Measurements from ENCODE around the gene PIGBOS1.
A peak's percentile ranks its signal among the peaks of the same experiment; 100 is the strongest.
"Not testable (repeated sequence)": the region's sequence is repeated elsewhere in the genome, so short reads cannot be mapped to it uniquely, and the experiment has no call there.

The PIGBOS1 gene

DNA sequence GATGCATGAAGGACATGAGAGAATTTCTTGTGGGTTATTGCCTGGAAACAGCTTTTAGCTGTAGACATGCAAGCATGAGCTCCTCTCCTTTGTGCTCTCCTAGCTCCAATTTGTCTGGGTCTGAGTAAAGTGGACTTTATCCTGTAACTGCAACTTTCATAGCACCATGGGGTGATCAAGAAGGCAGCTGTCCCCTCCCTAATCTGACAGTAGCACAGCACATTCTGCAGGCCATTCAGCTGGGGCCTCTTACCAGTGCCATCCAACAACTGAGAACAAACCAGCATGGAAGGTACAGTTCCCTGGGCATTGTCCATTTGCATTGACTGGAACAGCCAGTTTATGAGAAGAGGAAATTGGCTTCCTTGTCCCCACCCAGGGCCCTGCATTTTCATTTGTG is 21.6 kb downstream of the PIGBOS1 start:
- DNase-seq (ENCODE audit: low read depth, low spot score) = no peak

DNA sequence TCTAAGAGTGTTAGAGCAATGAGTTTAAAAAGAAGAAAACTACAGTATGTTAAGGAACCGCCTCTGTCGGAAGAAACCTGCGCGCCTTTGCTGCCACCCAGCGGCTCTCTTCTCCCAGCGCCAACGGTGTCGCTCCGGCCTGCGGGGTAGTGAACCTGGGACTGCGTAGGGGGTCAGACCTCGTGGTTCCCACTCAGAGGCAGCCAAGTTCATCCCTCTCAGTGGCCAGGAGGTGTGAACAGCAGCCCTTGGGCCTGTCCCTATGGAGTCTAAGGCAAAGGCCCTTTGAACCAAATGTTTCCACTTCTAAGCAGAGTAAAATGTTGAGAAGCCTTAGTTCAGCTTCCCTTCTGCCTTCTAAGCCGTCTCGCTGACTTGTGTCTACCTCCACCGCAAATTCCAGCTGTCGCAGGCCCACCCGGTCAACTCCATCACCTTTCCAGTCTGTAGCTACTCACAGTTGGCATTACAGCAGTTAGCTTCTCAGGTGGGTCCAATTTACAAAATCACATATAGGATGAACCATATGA is 28.3 kb downstream of the PIGBOS1 start:
- DNase-seq (ENCODE audit: low read depth, low spot score) = peak; percentile 72

DNA sequence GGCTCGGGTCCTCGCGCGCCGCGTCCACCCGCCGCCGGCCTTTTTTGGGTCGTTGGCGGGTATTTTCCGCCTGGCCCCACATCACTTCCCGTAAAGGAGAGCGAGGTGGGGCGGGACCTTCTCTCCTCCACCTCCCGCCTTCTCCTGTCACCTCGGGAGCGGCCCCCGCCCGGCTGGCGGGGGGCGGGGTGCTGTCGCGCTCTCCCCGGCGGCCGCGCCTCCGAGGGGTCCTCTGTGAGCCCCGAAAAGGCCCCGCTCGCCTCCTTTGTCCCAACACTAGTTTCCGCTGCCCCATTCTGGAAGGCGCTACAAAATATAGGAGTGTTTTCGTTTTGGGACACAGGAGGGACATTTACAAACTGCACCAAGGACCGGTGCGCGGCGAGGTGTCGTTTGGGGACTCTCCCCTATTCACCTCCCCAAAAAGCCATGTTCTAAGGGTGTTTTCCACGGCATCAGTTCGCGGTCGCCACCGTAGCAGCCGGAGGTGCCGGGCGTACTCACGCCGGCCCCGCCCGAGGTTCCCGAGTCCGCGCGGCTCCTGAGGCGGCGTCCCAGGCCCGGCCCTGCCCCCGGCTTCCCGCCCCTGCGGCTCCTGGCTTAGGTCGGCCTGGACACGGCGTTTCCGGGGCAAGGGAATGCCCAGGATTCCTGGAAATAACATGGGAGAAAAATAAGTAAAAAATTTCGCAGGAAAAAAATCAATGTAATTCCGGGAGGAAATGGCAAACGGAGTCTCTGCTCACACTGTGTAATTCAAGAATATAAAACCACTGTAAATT is 29.0 kb downstream of the PIGBOS1 start, which contains the start of gene RAB27A:
Gene RAB27A (minus strand): TSS at position 68 of the 782 bp plus-strand sequence. CDS start 54,879 bp downstream, outside the sequence.
- peak; percentile 51 for DNase-seq (ENCODE audit: low read depth, low spot score)

DNA sequence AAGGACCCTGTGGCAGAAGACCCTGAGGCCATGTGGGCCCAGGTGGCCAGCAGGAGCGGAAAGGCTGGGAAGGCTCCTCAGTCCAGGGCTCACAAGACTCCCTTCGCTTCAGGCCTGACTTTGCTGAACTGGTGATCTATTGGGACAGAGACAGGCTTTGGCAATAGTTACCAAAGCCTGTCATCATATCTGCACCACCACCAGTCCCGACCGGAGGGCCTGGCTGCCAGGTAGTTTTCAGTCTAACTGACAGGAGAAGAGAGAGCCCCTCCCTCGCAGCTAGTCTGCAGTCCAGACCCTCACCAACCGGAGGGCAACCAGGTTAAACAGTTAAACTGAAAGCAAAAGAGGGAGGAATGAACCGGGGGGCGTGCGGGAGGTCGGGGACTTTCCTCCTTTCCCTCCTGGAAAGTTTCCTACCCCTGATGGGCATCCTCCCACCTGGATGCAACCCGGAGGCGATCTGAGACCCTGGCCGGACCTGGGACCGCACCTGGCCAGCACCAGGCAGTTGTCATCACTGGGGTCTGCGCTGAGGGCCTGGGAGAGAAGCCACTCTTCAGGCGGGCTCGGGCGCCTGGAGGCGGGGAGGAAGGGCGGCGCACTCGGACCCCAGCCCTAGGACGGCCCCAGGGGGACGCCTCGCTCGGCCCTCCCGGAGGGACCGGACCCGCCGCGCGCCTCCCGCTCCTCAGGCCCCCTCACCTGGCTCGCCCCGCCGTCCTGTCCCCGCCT is 29.7 kb downstream of the PIGBOS1 start:
- DNase-seq (ENCODE audit: low read depth, low spot score) = no peak

DNA sequence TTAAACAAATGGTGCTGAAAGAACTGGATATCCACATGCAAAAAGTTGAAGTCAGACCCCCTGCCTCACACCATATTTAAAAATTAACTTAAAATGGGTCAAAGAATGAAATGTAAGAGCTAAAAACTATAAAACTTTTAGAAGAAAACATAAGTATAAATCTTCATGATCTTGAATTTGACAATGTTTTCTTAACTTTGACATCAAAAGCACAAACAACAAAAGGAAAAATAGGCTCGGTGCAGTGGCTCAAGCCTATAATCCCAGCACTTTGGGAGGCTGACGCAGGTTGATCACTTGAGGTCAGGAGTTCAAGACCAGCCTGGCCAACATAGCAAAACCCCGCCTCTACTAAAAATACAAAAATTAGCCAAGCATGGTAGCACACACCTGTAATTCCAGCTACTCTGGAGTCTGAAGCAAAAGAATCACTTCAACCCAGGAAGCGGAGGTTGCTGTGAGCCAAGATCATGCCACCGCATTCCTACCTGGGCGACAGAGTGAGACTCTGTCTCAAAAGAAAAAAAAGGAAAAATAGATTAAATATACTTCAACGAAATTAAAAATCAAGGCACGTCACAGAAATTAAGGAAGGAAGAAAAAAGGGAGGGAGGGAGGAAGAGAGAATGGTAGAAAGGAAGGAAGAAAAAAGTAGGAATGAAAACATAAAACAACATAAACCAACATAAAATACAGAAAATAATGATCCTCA is 30.8 kb downstream of the PIGBOS1 start:
- no peak for DNase-seq (ENCODE audit: low read depth, low spot score)

DNA sequence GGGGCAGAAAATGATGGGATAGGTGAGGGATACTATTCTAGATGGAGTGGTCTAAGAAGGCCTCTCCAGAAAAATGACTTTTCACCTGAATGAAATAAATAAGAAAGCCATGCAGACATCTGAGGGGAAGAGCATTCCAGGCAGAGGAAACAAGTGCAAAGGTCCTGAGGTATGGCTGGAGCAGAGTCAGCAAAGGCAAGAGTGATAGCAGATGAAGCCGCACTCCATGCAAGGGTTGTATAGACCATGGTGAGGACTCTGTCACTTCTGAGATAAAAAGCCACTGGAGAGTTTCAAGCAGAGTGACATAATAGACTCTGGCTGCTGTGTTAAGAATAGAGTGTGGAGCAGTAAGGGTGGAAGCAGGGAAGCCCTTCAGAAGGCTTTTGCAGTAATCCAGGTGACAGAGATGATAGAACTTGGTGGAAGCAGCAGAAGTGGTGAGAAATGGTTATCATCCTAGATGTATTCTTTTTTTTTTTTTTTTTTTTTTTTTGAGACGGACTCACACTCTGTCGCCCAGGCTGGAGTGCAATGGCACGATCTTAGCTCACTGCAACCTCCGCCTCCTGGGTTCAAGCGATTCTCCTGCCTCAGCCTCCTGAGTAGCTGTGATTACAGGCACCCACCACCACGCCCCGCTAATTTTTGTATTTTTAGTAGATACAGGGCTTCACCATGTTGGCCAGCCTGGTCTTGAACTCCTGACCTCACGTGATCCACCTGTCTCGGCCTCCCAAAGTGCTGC is 32.3 kb downstream of the PIGBOS1 start:
- not testable (repeated sequence) for DNase-seq (ENCODE audit: low read depth, low spot score)

DNA sequence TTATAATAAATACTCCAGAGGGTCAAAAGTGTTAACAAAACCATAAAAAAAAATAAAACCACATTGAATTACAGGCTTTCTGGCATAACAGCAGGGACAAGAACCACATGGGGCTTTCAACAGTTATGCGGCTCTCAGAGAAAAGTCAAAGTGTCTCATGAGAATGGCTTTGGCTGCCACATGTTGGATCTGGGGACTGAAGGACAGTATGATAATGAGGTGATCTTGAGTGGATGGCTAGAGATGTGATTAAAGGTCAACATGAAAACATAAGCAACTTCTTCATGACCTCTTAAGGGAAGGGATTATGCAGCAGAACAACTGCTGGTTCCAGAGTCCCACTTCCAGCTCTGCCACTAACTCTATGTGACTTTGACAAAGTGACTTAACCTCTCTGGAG is 34.5 kb downstream of the PIGBOS1 start:
- no peak for DNase-seq (ENCODE audit: low read depth, low spot score)

DNA sequence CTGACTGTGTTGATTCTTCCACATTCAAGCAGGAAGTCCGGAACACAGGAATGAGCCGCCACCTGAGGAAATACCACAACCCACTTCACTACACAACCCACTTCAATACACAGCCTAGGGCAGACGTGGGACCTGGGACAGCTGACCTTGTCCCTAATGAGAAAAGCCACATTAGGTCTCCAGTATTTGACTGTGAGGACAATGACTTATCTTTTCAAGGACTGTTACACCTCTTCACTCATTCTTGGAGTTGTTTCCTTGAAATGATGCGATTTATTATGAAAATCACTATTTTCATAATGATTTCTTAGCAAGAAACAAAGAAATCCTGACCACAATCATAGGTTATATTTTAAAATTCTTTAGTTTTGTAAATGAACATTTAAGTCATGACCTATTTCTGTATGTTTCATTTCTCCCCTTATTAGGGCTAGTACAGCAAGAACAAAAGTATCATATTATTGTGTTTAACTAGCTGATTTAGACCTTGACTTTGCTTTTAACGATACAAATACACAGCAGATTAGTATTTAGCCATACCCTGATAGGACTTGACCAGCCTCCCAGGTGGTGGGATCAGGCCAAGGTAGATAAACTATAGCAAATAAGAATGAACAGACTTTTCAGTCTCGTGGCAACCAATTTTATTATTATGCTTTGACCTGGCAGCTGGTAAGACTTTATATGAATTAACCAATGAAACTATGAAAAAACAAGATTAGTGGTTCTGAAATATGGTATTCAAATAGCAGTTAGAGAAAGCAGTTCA is 35.4 kb downstream of the PIGBOS1 start:
- no peak for DNase-seq (ENCODE audit: low read depth, low spot score)

DNA sequence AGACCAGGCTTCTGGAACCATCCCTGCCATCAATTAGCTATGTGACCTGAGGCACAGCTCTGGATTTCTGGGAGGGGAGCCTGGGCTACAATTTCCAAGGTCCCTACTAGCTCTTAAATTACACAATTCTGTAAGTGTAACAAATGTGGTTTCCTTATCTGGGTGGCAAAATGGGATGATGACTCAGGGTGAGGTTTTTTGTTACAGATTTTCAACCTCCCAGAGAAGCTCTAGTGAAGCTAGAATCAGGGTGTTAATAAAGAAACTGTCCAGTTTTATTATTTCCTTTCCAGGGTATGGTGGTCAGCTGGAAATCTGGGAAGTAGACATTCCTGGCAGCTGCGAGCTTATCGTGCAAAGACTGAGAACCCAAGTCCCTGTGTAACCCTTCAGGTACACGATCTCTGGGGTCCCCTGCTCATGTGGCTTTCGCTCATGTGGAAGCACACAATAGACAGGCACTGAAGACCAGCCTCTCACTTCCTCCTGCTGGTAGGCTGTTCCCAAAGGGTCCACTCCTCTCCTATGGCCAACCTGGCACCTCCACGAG is 36.6 kb downstream of the PIGBOS1 start:
- DNase-seq (ENCODE audit: low read depth, low spot score) = no peak

DNA sequence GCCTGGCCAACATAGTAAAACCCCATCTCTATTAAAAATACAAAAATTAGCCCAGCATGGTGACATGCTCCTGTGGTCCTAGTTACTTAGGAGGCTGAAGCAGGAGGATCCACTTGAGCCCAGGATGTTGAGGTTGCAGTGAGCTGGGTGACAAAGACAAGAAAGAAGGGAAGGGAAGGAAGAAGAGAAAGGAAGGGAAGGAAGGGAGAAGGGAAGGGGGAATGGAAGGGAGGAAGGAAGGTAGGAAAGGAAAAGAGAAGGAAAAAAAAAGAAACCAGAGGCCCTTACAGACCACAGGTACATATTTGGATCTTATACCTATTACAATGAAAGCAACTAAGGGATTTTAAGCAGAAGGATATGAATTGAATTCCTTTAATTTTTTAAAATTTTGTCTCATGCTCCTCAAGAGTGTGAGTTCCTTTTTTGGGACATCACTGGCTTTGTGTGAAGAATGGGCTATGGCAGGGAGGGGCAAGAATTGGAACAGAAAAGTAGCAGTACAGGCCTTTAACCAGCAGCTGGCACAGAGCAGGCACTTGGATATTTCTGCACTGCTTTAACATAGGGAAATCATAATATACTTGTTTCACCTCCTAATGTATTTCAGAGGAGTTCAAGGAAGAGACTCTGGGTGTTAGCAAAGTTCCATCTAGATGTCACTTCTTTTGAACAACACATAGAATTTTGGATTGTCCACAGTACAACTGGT is 37.2 kb downstream of the PIGBOS1 start:
- DNase-seq (ENCODE audit: low read depth, low spot score) = no peak

DNA sequence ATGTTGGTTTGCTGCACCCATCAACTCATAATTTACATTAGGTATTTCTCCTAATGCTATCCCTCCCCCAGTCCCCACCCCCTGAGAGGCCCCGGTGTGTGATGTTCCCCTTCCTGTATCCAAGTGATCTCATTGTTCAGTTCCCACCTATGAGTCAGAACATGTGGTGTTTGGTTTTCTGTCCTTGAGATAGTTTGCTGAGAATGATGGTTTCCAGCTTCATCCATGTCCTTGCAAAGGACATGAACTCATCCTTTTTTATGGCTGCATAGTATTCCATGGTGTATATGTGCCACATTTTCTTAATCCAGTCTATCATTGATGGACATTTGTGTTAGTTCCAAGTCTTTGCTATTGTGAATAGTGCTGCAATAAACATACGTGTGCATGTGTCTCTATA is 38.3 kb downstream of the PIGBOS1 start:
- DNase-seq (ENCODE audit: low read depth, low spot score) = not testable (repeated sequence)

DNA sequence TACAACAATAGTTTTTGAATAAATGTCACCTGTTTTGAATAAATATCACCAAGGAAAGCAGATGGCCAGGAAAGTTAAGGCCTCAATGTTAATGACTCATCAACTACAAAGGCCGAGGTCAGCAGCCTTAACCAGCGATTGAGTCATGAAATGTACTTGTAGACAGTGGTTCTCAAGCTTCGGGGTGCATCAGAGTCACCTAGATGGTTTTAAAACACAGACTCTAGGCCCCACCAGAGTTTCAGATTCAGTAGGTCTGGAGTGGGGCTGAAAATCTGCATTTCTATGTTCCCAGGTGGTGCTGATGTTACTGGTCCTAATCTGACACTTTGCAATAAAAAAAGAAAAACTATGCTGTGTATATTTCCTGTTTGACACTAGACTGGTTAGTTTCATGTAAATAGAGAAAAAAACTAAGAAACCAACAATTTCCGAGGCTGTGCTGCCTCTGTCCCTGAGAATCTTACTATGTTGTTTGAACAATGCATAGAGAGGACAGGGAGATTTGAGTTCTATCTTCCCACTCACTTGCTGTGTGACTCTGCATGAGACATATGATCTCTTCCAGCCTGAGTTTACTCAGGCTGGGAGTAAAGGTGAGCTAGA is 39.1 kb downstream of the PIGBOS1 start:
- no peak for DNase-seq (ENCODE audit: low read depth, low spot score)

DNA sequence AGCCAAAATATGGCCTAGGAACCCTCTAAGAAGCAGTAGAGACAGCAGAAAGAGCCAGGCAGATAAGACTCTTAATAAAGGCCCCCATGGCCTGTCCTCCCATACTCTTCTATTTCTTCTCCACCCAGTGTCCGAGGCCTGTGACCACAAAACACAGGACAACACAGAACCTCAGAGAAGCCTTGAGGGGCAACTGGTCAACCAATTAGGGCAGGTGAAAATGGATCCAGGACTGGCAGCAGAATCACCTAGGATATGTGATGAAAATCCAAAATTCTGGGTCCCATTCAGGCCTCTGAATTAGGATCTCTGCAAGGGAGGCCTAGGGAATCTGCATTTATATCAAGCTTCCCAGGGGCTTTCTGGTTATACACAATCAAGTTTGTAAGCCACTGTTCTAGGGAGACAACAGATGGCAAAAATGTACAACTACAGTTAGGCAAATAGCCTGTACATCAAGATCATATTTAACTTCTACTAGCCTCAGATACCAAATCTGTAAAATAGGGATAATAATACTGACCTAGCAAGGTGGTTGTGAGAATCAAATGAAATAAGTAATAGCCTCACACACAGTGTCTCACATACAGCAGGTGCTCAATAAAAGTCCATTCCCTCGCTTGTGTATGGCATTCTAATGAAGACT is 39.7 kb downstream of the PIGBOS1 start:
- DNase-seq (ENCODE audit: low read depth, low spot score) = no peak

DNA sequence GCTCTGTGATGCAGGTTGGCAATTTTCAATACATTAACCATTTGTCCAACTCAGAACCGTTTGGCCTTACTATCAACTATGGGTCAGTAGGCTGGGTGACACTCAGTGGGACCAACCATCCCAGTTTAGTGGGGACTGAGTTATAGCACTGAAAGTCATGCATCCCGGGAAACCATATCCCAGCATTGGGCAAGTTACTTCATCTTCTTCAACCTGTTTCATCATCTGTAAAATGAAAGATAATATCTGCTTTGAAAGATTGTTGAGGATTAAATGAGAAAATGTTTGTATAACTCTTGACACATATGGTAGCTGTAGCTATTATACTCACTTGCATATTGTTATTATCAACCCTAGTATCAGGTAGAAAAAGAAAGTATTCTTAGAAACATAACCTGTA is 41.2 kb downstream of the PIGBOS1 start:
- no peak for DNase-seq (ENCODE audit: low read depth, low spot score)

DNA sequence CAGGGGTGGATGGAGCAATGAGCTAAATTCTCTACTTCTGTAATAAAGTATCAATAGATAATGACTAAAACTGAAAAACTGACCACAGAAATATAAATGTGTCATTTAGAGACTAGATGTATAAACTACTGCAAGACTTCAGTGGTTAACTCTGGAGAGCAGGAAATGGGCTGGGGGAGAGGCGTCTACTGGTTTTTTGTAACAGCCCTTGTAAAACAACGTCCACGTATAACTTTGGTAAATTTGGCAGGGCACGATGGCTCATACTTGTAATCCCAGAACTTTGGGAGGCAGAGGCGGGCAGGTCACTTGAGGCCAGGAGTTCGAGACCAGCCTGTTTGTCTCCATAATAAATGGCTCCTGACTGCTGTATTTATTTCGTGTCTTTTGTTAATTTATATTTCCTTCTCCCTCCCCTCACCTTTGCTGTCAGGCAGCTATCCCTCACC is 41.8 kb downstream of the PIGBOS1 start:
- DNase-seq (ENCODE audit: low read depth, low spot score) = no peak

DNA sequence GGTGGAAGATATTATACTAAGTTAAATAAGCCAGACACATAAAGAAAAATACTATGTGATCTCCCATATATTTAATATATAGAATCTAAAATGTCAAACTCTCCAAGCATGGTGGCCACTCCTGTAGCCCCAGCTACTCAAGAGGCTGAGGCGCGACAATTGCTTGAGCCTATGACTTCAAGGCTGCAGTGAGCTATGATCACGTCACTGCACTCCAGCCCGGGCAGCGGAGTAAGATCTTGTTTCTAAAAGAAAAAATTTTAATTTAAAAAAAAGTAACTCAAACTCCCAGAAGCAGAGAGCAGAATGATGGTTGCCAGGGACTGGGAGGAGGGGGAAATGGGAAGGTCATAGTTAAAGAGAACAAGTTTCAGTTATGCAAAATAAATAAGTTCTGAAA is 42.6 kb downstream of the PIGBOS1 start:
- DNase-seq (ENCODE audit: low read depth, low spot score) = no peak

DNA sequence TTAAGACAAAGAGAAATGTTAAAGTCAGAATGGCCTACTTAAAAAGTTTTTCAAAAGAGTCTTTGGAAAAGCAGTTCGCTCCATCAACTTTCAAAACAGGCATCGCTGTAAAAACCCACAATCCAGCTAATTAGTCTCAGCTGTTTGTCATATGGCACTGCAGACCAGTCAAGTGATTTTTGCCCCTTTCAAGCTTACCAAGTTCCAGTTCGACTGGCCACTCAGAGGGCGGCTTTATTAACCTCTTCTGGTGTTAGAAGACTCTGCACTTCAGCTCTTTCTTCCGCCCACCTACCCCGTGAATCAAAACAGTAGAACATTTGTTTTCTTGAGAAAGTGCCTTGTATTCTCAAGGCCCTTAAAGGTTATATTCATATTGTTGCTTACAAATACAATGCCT is 48.6 kb downstream of the PIGBOS1 start:
- DNase-seq (ENCODE audit: low read depth, low spot score) = no peak

DNA sequence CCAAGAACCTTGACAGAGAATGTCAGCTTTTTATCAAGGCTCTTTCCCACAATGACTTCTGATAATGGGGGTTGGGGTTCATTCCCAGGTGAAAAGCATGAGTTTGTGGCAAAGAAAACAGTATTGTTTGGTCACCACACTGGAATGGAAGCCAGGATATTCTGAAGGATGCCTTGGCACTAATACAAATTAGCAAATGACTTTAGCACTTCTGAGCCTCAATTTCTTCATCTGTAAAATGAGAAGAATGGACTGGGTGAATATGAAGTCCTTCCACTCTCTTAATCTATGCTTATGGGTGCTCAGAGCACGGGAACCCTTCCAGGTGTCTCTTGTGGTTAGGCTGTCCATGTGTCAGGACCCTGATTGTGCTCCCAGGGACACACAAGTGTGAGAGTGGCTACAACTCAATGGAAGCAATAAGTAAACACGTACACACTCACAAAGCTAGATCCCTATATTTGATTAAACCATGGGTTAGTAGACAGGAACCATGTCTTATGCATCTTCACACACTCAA is 50.7 kb downstream of the PIGBOS1 start:
- DNase-seq (ENCODE audit: low read depth, low spot score) = no peak
